Aorta (tissue), 5 donors: ENCODE data around the gene ATXN1. TPM values are rescaled to one million over a fixed set of nuclear protein-coding genes. Genes with fewer than 3 reads are reported as not detected.

Experiments
- ATAC-seq: fragments of 200-7000 bp; cut with Tn5 transposase; one replicate; pipeline ENCODE4 v1.9.1; 2022; ENCODE audit warnings: moderate library complexity; ENCODE audit not compliant: low FRiP score
- DNase-seq, 2 donors: peaks; one replicate each; pipeline ENCODE4 v3.0.0-alpha.2; 2020
- H3K27ac ChIP-seq, 2 donors: one replicate each; pipeline ENCODE4 v1.5.1; 2013; ENCODE audit warnings: low read length in 2 of 2, mild to moderate bottlenecking in 2 of 2, moderate library complexity in 2 of 2, control low read depth in 1 of 2, inconsistent platforms in 1 of 2, low read depth in 1 of 2
- H3K27me3 ChIP-seq, 2 donors: one replicate each; pipeline ENCODE4 v1.6.1; 2013; ENCODE audit warnings: control low read depth in 1 of 2, low read length in 1 of 2, mild to moderate bottlenecking in 1 of 2, moderate library complexity in 1 of 2; ENCODE audit not compliant: insufficient read depth in 2 of 2, control insufficient read depth in 1 of 2
- H3K36me3 ChIP-seq, 2 donors: one replicate each; pipeline ENCODE4 v1.6.1; 2013; ENCODE audit warnings: control low read depth in 1 of 2, low read length in 1 of 2, mild to moderate bottlenecking in 1 of 2; ENCODE audit not compliant: insufficient read depth in 2 of 2, control insufficient read depth in 1 of 2
- H3K4me1 ChIP-seq, 2 donors: one replicate each; pipeline ENCODE4 v1.6.1; 2013; ENCODE audit warnings: low read length in 2 of 2, control low read depth in 1 of 2, mild to moderate bottlenecking in 1 of 2, moderate library complexity in 1 of 2; ENCODE audit not compliant: insufficient read depth in 2 of 2, control insufficient read depth in 1 of 2
- H3K4me3 ChIP-seq, 2 donors: one replicate each; pipeline ENCODE4 v1.5.1; 2013; ENCODE audit warnings: low read length in 2 of 2, control low read depth in 1 of 2, mild to moderate bottlenecking in 1 of 2
- H3K9me3 ChIP-seq: one replicate; pipeline ENCODE4 v1.6.1; 2013; ENCODE audit warnings: mild to moderate bottlenecking, low read length; ENCODE audit not compliant: control insufficient read depth
- WGBS, 2 donors: extraction: QIAGEN DNeasy Blood & Tissue Kit; methylation state at CpG; one replicate each; pipeline ENCODE4 v1.1.7; 2013; 5-methylcytosine and 5-hydroxymethylcytosine counted together
- intact Hi-C, 2 donors: fragments of 100-400 bp; cut with DNase I; formaldehyde crosslinking; loops; one replicate each; pipeline versions ENCODE4 v1.14.2 to v1.15.0; 2022
- polyA plus RNA-seq, 2 donors: library from polyadenylated mRNA; stranded (reverse); fragments of 200-250 nt; gene quantifications; one replicate each; pipeline ENCODE4 v1.2.3, GENCODE V29; 2013
- total RNA-seq, 2 donors: library from RNA; stranded (reverse); fragmentation: NEBNext Ultra II Directional; extraction: Animal tissue kit (Norgen Biotek cat#: 25700); gene quantifications; one replicate each; pipeline ENCODE4 v1.2.1, GENCODE V29; 2021
- donor health status: healthy with polysubstance abuse.
- donor health status: Bipolar disorder and iron deficiency.
- donor health status: DM: no; HTN: no; CAD: no.
- donor health status: DM: no; HTN: no; CAD: no.
- donor health status: DM: yes; HTN: yes; CAD: no.

Gene ATXN1
- total and polyA plus RNA-seq, 4 donors: 11.5 to 85.5 (median 45.8) TPM

DNA sequence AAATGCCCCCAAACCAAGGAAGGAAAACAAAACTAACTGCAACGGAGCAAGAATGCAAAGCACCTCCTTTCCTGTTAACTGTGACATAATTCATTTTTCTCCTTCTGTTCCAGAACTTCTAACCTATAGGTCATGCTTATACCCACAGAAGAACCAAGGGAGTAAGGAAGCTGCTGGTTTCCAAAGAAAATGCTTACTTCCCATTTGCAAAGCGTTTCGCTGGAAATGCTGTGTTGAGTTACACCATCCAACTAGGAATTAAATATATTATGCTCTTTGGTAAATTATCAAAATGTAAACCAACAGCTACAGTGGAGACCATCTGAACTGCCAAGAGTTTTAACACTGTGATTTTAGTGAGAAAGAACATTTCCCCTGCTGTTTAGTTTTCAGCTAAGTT lies 42.9 kb downstream of the ATXN1 start:
- Histone ChIP-seq H3K36me3 (no peaks in the 10 kb centered on the region), H3K27ac (peak overlapping the region in 1 of 2 donors; percentile 36), H3K4me1 (peaks cover 0 to 12% of the 10 kb centered on the region in 2 donors), H3K4me3 (no peak overlapping the region), H3K9me3 (no peaks in the 10 kb centered on the region), H3K27me3 (no peaks in the 10 kb centered on the region)
- WGBS, 2 donors: 1 to 4% methylated on average over 3 of the region's 3 CpGs
- no peak for DNase-seq
- intact Hi-C loops: no loop called here
- no peak for ATAC-seq

DNA sequence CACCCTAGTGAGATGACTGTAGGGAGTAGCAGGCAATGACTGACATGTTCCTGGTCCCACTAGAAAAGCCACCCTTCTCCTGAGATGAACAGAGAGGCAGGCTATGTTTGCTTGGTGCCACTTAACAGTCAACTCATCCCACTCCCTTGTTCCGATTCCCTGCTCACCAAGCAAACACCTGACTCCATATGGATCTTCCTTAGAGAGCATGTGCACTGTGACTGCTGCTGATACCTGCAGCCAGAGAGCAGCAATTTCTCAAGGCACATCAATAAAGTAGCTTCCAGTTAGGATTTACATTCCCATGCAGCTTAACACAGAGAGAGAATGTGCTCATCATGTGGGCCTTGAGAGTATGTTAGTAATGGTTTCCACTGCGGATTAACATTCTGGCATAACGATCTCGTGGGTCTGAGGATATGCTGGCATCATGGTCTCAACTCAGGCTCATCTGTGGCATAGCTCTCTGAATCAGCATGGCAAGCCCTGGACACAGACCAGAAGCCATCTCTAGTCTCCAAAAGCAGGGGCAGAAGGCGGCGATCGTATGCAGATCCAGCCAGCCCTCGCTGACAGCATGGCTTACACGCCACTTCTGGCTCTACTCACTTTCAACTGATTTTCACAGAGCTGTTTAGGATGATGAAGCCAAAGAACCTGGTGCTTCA lies 43.9 kb downstream of the ATXN1 start:
- WGBS, 2 donors: 57 to 67% methylated on average over 9 of the region's 9 CpGs
- no peak for ATAC-seq
- Histone ChIP-seq H3K4me1 (peaks cover 0 to 9% of the 10 kb centered on the region in 2 donors), H3K9me3 (no peaks in the 10 kb centered on the region), H3K4me3 (no peak overlapping the region), H3K36me3 (no peaks in the 10 kb centered on the region), H3K27ac (peak overlapping the region in 1 of 2 donors; percentile 8), H3K27me3 (no peaks in the 10 kb centered on the region)
- intact Hi-C loops: no loop called here
- no peak for DNase-seq

DNA sequence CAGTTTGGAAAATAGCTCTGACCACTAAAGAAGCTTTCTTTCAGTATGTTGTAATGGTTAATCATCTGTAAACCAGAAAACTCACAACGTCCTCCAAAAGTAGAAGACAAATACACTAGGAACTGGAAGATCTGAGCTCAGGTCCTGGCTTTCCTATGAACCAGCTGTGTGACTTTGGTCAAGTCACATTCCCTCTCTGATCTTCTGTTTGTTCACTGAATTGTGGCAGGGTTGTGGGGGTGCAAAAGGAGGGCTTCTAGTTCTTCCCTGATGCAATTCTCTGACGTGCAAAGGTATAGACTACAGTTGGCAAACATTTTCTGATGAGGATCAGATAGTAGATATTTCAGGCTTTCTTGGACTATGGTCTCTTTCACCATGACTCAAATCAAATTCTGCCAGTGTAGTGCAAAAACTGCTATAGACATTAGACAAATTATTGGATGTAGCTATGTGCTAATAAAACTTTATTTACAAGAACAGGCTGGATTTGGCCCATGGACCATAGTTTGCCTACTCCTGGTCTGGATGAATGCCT lies 44.9 kb downstream of the ATXN1 start:
- ATAC-seq (no peak), DNase-seq (no peak)
- no peak overlapping the region for H3K4me3 ChIP-seq
- no peak overlapping the region for H3K27ac ChIP-seq
- WGBS, 2 donors: 68 to 79% methylated on average over 2 of the region's 2 CpGs
- peaks cover 0 to 15% of the 10 kb centered on the region in 2 donors for H3K4me1 ChIP-seq
- no peaks in the 10 kb centered on the region for H3K27me3 ChIP-seq
- H3K9me3 ChIP-seq: no peaks in the 10 kb centered on the region
- H3K36me3 ChIP-seq: no peaks in the 10 kb centered on the region
- intact Hi-C loops: no loop called here

DNA sequence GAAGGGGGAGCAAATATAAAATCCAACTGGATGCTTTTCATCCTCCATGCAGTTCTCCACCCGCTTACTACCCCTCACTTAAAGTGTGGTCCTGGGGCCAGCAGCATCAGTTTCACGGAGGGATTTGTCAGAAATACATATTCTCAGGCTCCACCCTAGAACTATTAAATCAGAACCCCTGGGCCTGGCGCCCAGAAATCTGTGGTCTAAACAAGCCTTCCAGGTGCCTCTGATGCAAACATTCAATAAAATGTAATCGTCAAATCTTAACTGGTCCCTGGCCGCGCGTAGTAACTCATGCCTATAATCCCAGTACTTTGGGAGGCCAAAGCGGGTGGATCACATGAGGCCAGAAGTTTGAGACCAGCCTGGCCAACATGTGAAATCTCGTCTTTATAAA lies 47.7 kb downstream of the ATXN1 start:
- intact Hi-C loops: no loop called here
- ATAC-seq (no peak), DNase-seq (no peak)
- no peak overlapping the region for H3K4me3 ChIP-seq
- no peaks in the 10 kb centered on the region for H3K36me3 ChIP-seq
- WGBS, 2 donors: 86 to 92% methylated on average over 9 of the region's 9 CpGs
- peaks cover 0 to 12% of the 10 kb centered on the region in 2 donors for H3K4me1 ChIP-seq
- H3K27ac ChIP-seq: peak overlapping the region in 1 of 2 donors; percentile 43
- H3K9me3 ChIP-seq: no peaks in the 10 kb centered on the region
- no peaks in the 10 kb centered on the region for H3K27me3 ChIP-seq

DNA sequence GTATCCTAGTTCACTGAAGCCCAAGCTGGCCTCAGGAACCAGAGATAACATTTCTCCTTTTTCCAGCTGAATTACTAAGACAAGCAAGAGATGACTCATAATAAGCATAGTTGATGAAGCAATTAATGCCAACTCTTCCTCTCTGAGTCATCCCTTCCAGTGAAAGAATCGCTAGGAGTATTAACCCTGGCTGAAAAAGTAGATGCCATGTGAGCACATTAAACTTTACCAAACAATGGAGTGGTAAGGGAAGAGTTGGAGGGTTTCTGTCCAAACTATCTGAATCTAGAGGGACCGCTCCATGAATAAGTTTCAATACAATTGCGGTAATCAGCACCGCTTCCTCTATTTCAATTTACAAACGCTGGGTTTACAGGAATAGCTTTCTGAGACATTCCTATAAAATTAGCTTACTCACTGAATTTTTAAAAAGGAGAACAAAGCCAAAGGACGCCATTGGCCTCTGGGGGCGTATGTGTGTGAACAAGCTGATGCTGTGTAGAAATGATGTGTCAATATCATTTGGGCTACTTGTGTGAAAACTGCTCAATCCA lies 48.3 kb downstream of the ATXN1 start:
- Histone ChIP-seq H3K4me3 (no peak overlapping the region), H3K27me3 (no peaks in the 10 kb centered on the region), H3K36me3 (no peaks in the 10 kb centered on the region), H3K27ac (peak overlapping the region in 1 of 2 donors; percentile 43), H3K4me1 (peaks cover 0 to 8% of the 10 kb centered on the region in 2 donors), H3K9me3 (no peaks in the 10 kb centered on the region)
- WGBS, 2 donors: 43 to 49% methylated on average over 7 of the region's 7 CpGs
- DNase-seq (peak; percentile 80), ATAC-seq (peak; percentile 89)
- intact Hi-C loops: no loop called here

DNA sequence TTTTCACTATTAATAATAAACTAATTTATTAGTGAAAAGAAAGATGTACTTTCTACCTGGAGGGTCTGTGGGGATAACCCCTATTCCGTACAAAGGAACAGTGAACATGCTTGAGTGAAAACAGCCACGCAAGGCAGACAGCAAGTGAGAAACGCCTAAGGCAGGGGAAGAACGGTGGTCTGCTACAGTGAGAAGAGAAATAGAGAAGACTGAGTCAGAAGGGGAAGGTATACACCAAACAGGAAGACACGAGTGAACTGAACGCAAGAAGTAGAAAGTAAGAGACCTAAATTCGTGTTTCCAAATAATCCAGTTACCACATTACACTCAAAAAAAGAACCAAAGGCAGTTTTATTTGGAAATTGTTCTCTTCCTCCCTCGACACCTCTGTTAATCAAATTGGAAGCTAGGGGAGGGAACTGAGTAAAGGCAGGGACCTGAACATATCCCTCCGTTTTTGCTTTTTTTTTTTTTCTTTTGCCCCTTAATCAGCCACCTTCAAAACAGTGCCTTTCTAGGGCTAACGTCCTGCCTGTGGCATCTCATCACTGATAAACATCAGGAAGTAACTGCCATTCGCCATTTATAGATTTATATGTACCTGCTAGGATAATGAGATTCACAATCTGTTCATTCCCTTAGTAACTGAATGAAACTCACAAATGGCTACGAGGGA lies 48.9 kb downstream of the ATXN1 start:
- Histone ChIP-seq H3K4me3 (no peak overlapping the region), H3K9me3 (no peaks in the 10 kb centered on the region), H3K4me1 (peaks cover 1 to 6% of the 10 kb centered on the region in 2 donors), H3K27ac (peak overlapping the region in 1 of 2 donors; percentile 28), H3K36me3 (no peaks in the 10 kb centered on the region), H3K27me3 (no peaks in the 10 kb centered on the region)
- intact Hi-C loops: no loop called here
- 29 to 43% methylated on average over 12 of the region's 12 CpGs for WGBS, 2 donors
- ATAC-seq (no peak), DNase-seq (no peak)

DNA sequence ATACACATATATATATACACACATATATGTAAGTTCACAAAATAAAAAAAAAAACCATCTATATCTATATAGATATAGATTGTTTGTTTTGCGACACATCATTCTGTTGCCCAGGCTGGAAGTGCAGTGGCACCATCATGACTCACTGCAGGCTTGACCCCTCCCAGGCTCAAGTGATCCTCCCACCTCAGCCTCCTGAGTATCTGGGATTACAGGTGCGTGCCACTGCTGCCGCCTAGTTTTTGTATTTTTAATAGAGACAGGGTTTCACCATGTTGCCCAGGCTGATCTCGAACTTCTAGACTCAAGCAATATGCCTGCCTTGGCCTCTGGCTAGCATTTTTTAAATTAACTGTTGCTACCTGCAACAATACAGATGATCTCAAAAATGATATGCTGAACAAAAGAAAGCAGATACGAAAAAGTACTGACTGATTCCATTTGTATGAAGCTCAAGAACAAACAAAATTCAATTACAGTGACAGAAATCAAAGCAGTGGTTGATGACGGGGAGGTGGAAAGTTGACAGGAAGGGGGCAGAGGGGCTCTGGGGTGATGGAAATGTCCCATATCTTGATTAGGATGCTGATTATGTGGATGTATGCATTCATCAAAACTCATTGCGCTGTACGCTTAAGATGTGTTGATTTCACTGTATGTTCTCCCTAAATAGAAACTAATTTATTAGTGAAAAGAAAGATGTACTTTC lies 49.6 kb downstream of the ATXN1 start:
- intact Hi-C loops: no loop called here
- no peak overlapping the region for H3K4me3 ChIP-seq

DNA sequence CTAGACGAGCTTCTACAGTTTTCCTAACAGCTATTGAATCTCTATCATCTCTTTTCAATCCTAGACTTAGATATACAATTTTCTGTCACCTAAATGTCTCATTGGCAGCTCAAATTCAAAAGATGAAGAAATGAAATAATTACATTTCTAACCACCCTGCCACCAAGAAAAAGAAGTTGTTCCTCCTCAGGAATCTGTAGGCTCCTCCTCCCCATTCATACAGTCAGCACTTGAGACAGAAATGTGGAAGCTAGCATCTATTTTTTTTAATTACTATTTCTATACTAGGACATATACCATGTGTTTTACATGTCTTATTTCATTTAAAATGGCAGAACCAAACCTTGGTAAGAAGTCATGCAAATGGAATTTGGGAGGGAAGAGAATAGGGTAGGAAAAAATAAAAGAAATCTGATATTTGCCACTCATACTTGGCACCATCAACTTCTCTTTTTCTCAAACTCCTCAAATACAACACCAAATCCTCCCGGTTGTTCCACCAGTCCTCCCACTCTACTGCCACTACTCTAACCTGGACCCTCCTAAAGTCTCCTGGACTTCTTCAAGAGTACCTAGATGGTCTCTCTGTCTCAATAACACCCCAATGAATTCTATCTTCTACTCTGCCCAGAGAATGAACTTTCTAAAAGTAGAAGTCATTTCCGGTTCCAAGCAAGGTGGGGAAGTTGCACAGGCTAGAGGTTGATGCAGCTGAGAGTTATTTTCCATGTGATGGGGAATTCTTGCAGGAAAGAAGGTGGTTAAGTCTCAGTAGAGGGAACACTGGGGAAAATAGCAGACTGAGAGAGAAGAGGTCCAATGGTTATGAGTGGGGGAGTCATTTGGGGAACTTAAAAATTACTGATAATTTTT lies 54.1 kb downstream of the ATXN1 start:
- no peak for DNase-seq
- no peak for ATAC-seq
- Histone ChIP-seq H3K9me3 (no peaks in the 10 kb centered on the region), H3K27me3 (no peaks in the 10 kb centered on the region), H3K27ac (no peak overlapping the region), H3K36me3 (no peaks in the 10 kb centered on the region), H3K4me3 (no peak overlapping the region), H3K4me1 (peaks cover 2 to 5% of the 10 kb centered on the region in 2 donors)
- WGBS, 2 donors: 61 to 75% methylated on average over 3 of the region's 3 CpGs
- intact Hi-C loops: loop anchor here (10.0 kb wide), 2 partner anchors 48 to 58 kb away; partner anchors contain the start of gene ATXN1 (in 1 of the 2)

More for the DNA sequence above, 49.6 kb downstream of the ATXN1 start:
- ATAC-seq: no peak
- no peaks in the 10 kb centered on the region for H3K27me3 ChIP-seq
- H3K4me1 ChIP-seq: peaks cover 2 to 6% of the 10 kb centered on the region in 2 donors
- H3K36me3 ChIP-seq: no peaks in the 10 kb centered on the region
- DNase-seq: no peak
- H3K9me3 ChIP-seq: no peaks in the 10 kb centered on the region
- peak overlapping the region in 1 of 2 donors; percentile 28 for H3K27ac ChIP-seq
- WGBS, 2 donors: 87 to 91% methylated on average over 8 of the region's 8 CpGs
